Activated CD8-positive, alpha-beta memory T cell treated with anti-CD3 and anti-CD28 coated beads for 4 hours (primary cell): ENCODE measurements around the gene NUDCD3.

ENCODE experiments used
- DNase-seq, 2 donors: peaks; one replicate each; pipeline ENCODE4 v3.0.0-alpha.2; 2020; ENCODE audit warnings: low read depth in 2 of 2

The NUDCD3 gene

DNA sequence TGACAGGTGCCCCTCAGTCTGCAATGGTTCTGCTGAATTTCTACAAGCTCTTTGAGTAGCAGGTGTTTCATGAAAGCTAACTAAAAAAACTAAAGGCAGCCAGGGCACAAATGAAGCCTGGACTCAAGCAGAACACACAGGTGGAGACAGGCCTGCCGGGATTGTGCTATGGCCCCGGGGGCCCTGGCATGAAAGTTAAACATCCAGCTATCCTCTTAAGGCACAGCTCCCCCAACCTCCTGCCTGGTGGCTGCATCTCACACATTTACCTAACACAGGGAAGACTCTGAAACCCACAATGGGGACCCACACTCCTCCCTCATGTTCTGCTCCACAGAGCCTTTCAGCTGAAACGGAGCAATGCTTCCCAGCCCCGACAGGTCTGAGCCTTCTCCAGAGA lies 88.8 kb downstream of the NUDCD3 start:
- no peak for DNase-seq

DNA sequence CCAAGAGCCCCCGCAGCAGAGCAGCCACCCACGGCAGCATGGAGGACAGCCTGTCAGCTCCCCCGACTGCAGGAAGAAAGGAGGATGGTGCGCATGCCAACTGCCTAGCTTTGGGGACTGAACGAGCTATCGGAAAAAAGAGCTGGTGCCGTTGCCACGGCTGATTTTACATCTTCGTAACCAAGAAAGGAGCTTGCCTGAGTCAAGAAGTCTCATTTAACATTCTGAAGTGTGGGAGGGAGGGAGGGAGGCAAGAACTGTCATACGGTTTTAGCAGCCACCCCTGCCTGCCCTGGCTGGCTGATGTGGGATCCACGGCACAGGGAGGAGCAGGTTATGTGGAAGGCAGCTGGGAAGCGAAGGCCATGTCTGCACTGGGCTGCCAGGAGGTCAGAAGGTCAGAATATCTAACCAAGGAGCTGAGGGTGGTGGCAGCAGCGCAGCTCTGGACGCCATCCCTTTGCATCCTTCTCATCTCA lies 90.4 kb downstream of the NUDCD3 start:
- no peak for DNase-seq

DNA sequence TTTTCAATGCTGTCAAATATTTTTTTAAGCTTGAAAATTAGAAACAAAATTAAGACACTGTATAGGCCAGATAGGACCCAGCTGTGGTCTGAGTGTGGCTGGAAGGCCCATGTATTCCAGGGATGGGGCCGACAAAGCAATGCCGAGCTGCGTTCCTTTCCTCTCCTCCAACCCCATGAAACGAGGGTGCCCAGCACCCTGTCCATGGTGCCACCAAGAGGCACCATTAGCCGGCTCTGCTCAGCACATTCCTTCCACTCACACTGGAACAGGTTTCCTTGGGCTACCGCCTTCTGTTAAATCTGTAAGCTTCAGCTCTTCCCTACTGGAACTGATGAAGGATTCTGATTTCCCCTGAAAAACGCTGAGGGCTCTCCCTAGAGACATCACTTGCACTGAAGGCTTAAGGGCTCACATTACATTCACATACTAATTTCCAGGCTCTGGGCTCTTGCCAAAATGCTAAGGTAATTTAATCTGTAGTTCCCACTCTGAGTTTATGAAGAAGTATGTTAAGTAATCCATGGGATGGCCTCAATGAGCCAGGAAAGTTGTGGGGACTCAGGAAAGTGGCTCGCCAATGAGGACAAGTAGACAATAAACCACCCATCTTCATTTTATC lies 91.4 kb downstream of the NUDCD3 start:
- no peak for DNase-seq

DNA sequence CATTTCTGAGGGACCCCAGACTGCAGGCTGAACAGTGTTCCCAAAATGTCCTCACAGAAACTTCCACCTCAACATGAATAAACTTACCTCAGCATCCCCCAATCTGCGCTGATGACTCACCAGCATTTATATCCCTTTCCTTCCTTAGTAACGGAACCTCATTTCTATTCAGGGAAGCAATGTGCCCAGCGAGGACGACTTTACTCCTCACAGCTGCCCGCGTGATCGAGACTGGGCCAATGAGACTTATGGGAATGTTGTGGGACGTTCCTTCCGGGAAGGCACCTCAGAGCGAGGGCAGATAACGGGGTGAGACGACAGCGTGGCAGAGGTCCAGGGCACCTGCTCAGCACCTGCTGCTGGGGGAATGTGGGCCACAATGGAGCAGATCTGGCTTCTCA lies 91.9 kb downstream of the NUDCD3 start:
- DNase-seq = no peak

DNA sequence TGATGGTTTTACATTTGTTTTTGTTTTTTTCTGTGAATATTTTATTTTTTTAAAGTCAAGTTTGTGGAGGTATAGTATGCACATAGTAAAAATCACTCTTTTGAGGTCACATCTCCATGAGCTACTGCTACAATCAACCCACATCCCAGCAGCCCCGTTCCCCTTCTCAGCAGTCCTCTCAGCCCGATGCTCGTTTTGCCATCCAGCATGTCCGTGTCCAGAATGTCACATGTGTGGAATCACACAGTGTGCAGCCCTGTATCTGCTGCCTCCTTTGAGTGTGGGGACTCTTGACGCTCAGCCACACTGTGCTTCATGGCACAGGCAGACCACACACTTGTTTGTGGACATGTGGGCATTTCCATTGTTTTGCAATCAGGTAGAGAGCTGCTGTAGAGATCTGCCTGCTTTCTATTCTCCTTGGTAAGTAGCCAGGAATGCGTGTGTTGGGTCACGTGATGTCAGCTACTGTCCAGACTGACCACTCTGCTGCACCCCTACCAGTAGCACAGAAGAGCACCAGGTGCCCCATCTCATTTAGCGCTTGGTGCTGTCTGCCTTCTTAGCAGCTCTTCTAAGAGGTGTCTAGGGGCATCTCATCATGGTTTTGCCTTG lies 93.4 kb downstream of the NUDCD3 start:
- DNase-seq = no peak

DNA sequence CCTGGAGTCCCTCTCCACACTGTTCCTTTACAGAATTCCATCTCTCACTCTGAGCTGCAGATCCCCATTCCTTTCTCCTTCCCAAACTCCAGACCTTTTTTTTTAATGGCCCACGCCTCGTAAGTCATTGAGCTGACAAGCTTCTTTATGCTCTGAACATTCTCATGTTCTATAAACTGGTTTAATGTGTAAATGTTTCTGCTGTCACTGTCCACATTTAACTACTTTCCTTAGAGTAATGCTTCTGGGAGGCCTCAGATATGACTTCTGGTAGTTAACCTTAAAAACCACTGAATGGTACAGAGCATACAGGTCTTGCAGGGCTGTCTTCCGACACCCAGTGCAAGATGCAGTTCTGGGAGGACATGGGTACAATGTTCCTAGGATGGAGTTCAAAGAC lies 94.0 kb downstream of the NUDCD3 start:
- DNase-seq = no peak

DNA sequence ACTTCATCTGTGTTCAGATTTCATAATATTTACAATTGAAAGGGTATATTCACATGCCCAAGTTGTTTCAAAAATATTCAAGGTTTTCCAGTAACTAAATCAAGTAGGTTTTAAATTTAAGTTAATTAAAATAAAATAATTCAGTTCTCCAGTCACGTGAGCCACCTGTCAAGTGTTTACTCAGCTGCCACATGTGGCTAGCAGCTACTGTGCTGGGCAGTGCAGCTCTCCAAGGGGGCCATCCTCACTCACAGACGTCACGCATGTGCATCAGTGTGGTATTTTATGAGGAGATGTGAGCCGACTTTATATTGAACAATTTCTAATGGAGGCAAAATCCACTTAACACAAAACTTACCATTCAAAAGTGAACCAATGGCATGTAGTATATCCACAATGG lies 95.4 kb downstream of the NUDCD3 start:
- DNase-seq = no peak

DNA sequence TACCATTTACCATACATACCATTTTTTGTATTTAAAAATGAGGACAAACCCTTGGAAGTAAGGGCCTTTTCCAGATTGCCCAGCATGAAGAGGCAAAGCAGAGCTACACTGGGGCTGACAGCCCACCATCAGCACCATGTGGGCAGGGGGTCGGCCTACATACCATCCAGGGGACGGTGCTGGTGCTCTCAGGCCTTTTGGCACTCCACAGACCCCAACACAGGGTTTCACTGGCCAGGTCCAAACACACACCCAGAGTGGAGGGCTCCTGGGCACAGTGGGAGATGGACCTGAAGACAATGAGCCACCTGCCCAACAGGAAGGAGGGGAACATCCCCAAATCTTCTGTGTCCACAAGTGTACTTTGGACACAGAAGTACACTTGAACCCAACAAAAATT lies 95.8 kb downstream of the NUDCD3 start:
- no peak for DNase-seq

DNA sequence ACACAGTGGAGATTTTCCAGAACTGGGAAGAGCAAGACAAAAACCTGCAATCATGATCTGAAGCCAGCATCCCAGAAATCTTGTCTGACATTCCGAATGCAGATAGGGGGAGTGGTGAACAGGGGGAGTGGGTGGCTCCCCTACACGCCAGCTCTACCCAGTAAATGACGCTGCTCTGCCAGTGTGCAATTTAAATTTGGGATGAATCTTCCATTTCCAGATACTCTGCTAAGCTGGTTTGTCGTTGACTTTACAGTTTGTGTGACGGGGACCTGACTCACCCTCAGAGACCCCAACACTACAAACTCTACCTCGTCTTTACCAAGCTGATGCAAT lies 96.4 kb downstream of the NUDCD3 start:
- no peak for DNase-seq

DNA sequence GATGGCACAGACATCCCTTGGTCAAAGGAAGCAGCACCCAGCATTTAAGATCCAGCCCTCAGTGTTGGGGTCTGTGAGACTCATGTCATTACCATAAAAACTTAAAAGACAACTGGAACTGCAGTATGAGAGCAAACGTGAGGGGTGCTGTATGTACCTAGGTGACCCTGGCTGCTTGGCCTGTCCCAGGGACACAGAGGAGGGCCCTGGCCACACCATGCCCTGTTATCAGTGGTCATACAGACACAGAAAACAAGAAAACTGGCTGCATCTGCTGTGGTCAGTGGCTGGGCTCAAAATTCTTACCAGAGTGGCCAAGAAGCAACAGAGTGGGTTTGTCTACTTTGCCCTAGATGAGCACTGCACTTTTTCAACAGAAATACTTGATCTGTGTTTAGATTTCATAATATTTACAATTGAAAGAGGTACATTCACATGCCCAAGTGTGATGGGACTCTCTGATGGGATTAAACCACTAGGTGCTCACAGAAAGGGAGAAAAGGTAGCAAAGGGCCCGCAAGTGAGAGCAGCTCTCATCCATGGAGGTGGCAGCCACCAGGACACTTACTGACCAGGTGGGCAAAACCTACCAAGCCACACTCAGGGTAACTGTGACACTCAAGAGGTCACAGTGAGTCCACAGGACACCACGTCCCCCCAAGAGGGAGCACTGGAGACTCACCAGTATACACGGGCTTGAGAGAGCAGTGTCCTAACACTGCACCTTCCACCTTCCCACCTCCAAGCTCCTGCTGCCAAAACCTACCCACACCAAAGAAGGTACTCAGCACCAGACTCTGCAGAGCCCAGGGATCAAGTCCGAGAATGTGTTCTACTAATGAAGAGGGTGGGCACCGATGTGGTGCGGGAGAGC lies 97.0 kb downstream of the NUDCD3 start:
- DNase-seq = no peak

DNA sequence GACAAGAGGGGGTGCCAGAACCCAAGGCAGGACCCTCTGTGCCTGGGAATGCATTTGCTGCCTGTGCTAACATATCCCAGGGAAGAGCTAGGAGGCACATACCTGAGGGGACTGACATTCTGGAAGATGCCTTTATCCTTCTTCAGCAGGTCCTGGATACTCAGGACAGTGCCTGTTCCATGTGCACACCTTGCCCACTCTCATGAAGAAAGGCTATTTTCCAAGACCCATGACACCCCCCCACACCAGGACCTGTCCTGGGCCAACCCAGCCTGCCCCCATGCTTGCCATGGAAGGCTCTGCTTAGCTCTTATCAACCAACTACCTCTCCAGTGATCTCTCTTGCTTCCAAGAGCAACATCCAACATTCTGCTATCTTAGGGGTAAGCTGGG lies 97.8 kb downstream of the NUDCD3 start:
- no peak for DNase-seq

DNA sequence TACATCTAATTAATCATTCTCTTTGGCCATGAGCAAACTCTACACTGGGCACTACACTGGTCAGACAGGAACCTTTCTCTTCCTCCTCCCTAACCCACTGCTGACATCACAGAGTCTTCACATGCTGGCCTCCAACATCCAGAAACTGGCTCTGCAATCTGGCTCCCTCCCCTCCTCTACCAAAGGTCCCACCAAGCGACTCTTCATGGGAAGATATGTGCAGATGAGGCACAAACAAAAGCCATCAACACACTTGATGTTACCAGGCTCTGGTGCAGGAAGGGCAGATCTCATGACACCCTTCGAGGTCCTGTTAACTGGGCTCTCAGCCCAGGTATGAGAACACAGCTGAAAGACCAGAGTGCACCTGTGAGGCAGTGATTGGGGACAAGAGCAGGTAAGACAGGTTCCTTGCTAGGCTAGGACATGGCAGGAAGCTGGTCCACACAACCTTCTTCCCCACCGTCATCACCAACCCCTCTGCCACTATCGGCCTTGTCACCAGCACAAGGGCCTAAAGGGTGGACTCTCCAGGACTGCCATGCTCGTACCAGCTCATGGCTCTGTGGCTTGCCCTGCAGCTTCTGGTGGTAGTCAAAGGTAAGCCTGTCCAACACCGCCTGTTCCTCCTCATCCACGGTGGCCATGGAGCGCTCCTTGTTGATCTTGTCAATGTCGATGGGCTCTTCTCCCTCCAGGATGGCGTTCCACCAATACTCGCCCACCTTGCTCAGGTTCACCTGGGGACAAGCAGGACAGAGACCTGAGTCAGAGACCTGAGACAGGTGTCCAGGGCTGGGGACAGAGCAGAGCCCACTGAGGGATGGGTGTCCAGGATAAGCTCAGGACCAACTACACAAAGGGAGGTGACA lies 98.5 kb downstream of the NUDCD3 start:
- no peak for DNase-seq

DNA sequence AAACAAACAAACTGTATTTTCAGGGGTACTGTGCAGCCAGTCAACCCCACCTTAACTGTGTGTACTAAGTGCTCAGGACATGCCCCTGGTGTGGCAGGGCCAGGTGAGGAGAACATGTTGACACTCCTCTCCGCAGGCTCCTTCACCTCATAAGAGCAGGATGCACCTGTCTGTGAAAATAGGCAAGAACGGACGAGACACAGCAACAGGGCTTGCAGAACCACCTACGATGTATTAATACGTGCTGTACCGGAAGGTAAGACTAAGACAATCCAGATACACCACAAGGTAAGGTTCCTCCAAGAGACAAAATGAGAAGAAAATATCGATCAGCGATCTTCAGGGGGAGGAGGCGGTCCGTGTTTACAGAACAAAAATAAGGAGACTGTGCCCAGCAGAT lies 99.3 kb downstream of the NUDCD3 start:
- no peak for DNase-seq

DNA sequence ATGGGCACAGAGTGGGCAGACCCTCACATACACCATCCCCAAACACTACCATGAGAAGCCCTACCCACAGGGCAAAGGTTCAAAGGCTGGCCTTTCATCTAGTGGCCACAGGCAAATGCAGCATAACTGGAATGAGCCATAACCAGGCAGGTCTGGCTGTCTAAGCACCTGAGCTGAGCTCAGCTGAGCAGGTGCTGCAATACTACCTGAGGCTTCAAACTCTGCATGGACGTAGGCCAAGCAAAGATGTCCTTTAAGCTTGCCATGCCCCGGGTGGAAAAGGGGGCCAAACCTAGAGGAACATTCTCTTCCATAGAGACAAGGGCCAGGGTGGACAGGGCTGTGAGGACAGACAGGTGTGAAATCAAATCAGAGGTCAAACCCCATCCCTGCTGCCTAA lies 99.8 kb downstream of the NUDCD3 start:
- no peak for DNase-seq

DNA sequence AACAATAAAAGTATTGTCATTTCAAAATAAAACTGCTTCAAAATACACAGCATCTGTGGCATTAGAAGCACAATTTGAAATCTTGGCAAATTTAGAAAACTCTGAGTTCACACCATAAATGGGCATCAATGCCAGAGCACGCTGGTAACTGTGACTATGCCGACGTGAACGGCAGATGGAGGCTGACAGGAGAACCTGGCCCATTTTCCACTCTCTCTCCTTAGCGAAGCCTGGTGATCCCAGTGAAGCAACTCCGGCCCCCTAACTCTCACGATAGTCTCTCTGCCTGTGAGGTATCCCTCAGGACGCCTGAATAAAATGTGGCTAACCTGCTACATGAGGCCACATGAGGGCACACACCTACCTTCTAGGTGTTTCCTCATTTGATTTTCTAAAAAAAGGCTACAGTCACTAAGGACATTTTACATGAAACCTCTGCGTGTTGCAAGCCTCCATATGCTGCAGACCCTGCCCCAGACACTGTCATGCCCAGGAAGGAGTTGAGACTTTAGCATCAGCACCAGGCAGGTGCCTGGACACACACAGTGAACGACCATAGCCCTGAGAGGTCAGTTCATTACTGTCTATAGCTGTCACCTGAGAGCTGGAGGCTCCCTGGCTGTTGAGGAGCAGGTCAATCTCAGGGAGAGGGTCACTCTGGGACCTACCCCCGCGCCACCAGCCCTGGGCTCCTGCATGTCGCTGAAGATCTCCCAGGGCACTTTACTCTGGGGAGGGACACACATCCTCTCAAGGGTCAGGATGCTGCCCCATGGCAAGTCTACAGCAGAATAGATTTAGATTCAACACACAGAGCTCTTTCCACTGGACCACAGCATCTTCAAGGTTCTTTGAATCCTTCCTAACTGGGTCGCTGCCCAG lies 102.1 kb downstream of the NUDCD3 start:
- no peak for DNase-seq

DNA sequence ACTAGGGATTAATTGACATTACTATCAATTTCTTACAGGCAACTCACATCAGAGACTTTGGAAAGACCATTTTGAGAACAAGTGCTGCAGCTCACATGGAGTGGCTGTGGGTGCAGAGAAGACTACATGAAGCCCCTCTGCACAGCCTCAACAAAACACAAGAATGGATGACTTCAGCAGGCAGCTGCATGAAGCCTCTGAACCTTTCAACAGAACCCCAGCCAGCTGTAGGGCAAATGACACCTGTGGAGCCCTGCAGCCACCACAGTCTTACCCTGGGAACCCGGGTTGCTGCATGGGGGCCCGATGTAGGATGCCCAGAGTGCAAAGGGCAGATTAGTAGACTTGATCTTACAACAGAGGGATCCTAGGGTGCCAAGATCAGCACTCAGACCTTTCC lies 103.1 kb downstream of the NUDCD3 start:
- DNase-seq = no peak

DNA sequence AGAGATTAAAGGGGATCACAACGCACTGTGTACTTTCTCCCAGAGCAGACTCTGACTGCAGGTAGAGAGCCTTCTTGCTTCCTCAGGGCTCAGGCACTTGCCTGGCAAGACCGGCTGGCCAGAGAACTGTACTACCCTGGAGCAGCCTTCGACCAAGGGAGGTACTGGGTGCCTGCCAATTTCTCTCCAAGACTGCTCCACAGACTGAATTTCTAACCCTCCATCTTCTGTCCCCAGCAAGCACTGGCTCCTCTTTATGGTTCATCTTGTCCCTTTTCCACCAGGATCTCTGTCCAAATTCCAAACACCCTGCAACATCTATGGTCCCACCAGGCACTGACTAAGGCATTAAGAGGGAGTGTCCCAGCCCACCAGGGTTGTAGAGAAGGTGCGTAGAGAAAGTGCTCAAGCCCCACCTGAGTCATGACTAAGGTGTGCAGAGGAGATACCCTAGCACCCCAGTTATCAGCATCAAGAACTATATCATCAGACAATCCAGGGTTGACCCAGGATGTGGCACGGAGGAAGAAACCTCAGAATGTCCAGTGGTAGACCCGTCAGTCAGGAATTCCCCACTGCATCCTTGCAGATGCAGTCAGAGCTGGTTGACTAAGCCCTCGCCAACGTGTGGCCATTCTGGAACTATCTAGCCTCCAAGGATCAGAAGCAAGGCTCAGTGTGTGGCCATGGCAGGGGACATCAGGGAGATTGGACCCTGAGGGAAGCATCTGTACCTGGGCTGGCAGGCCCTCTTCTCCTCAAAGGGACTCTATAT lies 104.1 kb downstream of the NUDCD3 start:
- no peak for DNase-seq

DNA sequence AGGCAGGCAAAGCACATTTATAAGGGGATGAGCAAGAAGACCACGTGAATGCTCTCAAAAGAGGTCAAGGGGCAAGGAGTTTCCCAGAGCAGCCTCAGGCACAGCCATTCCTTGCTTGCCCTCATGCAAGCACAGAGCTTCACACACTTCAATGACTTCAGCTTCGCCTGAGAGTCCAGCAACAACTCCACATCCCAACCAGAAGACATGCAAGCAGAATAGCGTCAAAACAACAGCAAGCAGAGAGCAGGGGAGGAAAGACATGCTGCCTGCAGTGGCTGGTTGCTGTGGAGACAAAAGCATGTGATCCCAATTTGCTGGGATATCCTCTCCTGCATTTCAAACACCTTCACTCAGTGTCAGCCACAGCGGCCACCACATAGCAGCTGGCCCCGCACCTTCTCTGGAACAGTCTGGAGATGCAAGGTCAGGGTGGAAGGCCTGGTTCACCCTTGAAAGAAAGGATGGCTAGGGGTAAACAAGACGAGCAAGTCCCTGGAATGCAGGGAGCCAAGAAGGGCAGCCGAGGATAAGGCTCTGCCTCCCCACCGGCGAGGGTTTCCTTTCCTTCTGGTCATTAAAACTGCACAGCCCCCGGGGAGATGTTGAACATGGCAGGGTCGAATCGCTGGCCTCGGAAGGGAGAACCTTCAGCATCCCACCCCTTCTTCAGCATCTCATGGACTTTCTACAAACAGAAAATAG lies 104.9 kb downstream of the NUDCD3 start:
- no peak for DNase-seq

DNA sequence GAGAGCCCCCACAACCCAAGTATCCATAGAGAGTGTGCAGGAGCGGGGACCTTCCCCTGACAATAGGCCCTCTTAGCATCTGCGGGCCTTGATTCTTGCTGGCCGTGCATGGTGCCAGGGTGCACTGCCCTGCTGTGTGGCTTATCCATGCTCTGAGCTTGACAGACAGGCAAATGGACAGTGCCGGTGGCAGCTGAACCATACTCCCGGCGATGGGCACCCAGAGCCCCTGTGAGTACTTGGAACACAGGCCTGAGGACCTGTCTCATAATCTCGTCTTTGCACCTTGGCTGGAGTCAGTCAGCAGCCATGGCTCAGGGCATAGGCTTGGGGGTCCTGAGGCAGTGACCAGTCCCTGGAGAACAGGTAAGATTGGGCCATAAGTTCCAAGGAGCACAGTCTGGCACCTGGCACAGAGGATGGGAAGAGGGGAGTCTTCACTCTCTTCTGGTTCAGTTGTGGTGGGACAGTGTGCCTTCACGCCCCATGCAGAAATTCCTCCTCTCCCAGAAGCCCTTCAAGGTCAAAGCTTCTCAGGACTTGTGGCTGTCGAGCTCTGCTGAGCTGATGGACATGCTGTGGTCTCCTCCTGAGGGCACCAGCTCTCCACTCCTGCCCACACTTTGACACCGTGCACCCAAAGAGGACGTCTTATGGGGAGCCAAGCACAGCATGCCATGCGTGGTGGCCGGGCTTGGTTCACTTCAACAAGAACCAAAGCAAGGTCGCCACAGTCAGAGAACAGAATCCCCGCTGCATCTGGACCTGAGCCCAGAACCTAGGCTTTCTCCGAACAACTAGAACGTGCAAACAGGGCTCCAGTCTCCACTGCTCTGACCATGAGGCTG lies 105.6 kb downstream of the NUDCD3 start:
- no peak for DNase-seq
